ENCODE data around the gene C6orf120.

The C6orf120 gene

GRCh38 chr6:169726963-169727362, 25.0 kb downstream of the C6orf120 start:
- no peak for DNase-seq

- no peak for DNase-seq
These were observed 28.0 kb downstream of the C6orf120 start for GRCh38 chr6:169729961-169730360.

- DNase-seq = no peak
These were observed 36.5 kb downstream of the C6orf120 start for GRCh38 chr6:169738204-169738975.

GRCh38 chr6:169738976-169739529, 37.1 kb downstream of the C6orf120 start:
- DNase-seq = no peak

GRCh38 chr6:169741344-169741743, 39.4 kb downstream of the C6orf120 start:
- no peak for DNase-seq

- no peak for DNase-seq
These were observed 43.5 kb downstream of the C6orf120 start for GRCh38 chr6:169745405-169745804.

GRCh38 chr6:169746556-169746955, 44.6 kb downstream of the C6orf120 start:
- no peak for DNase-seq

GRCh38 chr6:169751242-169752073, 49.5 kb downstream of the C6orf120 start, which contains the start of the genes DYNLT2 and ERMARD:
DYNLT2 (minus strand) TSS chr6:169751572; CDS start chr6:169751458, 114 bp downstream.
ERMARD (plus strand) TSS chr6:169751622; CDS start chr6:169751658, 36 bp downstream.
- DNase-seq = peak; percentile 79

- no peak for DNase-seq
These were observed 50.2 kb downstream of the C6orf120 start for GRCh38 chr6:169752074-169752623.

Data from NCI-H1048 (cell line).